HL-60/S4 treated with phorbol 12-myristate 13-acetate at 8.2 ng/mL for 4 days and 3 days (cell line): ENCODE results near the gene TIFAB.

ENCODE experiments used
- in situ Hi-C: fragments of 300-500 bp; cut with MboI; formaldehyde crosslinking; loops from 2 replicates; pipeline ENCODE4 v1.15.0; 2022; ENCODE audit warnings: low sequenced_read_pairs

TIFAB gene

DNA sequence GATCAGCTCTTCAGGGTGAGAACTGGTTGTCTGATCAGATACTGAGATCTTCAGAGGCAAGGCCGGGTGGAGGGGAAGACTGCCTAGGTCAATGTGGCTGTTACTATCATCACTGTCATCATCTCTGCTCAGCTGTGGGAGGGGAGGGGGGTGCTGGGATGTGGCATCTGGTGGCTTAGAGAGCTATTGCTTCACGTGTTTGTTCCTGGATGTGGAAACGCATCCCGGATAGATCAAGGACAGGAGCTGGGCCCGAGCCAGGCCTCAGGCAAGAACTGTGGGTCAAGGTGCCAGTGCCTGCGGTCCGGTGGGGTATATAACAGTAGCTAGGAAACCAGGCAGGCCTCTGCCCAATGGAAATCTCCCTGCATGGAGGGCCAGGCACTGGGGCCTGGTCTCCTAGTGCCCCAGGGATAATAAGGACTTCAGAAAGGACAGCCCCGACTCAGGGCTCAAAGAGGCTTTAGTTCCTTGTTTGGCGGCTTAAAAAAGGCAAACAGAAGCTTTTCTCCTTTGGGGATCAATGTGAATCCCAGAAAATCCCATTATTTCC lies 30.3 kb upstream of the TIFAB start:
- in situ Hi-C loops, result no loop called here

- in situ Hi-C loops, result no loop called here
Observed at GRCh38 chr5:135481909-135482311, 29.8 kb upstream of the TIFAB start.

- in situ Hi-C loops, result no loop called here
Observed at GRCh38 chr5:135481387-135481786, 29.2 kb upstream of the TIFAB start.

- in situ Hi-C loops, result no loop called here
Observed at GRCh38 chr5:135480511-135480910, 28.4 kb upstream of the TIFAB start.

DNA sequence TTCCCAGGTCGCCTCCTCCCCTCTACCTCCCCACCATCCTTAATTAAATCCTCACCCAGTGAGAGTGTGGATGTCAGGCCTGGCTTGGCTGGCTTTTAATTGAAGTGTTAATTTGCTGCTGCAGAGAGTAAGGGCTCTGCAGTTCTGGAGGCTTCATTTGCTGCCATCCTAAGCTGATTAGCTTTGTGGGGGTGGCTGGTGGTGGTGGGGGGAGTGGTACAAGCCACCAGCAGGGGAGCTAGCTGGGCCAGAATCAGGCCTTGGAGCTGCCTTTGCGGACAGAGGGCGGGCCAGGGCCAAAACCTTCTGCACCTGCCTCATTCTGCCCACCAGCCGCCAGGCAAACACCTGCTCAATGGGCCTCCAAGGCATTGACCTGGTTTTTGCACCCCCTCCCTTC lies 26.8 kb upstream of the TIFAB start:
- in situ Hi-C loops, result no loop called here

DNA sequence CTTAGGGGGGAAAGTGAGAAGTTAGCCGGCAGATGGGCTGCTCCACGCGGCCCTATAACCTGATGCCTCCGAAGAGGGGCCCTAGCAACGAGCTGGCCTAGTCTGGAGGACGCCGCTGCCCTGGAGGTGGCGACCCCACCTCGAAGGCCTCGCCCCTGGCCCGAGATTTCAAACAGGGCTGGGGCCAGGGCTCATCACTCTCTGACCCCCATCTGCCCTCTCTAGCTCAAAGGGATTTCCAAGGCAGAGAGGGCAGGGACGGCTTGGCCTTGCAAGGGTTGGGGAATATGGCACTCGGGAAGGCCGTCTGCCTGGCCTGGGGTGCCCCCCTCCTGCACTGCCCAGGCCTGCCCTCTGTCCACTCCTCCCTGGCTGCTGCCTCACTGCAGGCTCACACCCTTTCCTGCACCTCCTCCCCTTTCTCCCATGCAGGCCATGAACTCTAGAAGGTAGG lies 25.5 kb upstream of the TIFAB start:
- in situ Hi-C loops, result no loop called here

- in situ Hi-C loops, result no loop called here
Observed at GRCh38 chr5:135476615-135477581, 24.7 kb upstream of the TIFAB start.

DNA sequence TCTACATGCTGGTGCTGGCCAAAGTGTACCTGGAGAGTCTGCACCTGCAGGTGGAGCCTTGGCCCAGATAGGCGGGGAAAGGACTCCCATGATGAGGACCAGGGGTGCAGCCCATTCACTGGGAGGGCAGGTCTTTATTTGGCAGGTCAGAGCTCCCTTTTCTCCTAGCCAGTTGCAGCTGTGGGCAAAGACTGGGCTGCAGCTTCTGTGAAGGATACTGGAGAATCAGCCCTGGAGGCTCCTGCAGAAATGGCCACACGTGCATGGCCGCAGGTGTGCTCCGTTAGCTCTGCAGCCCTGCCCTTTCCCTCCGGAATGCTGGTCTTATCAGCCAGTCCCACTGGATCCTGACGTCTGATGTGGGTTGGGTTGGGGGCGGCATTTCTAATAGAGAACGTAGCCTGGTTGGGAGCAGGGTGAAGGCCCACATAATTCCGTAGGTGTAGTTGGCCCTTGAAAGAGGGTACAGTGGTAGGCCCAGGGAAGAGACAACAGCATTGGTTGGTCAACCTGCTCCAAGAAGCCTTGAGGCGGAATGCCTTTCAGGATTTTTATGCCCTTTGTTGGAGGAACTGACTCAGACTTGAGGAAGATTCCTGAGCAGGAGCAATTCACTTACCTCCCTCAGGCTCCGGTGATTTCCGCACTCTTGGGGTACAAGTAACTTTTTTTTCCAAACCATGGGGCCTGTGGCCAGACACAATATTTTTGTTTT lies 22.0 kb upstream of the TIFAB start:
- in situ Hi-C loops, result no loop called here

GRCh38 chr5:135472141-135472540 lies 20.0 kb upstream of the TIFAB start:
- in situ Hi-C loops, result no loop called here

- in situ Hi-C loops, result no loop called here
Observed at GRCh38 chr5:135471726-135472125, 19.6 kb upstream of the TIFAB start.

GRCh38 chr5:135469911-135470310 lies 17.8 kb upstream of the TIFAB start:
- in situ Hi-C loops, result loop anchor here (10.0 kb wide), 1 partner anchor 85 kb away; no protein-coding TSS in a partner anchor

DNA sequence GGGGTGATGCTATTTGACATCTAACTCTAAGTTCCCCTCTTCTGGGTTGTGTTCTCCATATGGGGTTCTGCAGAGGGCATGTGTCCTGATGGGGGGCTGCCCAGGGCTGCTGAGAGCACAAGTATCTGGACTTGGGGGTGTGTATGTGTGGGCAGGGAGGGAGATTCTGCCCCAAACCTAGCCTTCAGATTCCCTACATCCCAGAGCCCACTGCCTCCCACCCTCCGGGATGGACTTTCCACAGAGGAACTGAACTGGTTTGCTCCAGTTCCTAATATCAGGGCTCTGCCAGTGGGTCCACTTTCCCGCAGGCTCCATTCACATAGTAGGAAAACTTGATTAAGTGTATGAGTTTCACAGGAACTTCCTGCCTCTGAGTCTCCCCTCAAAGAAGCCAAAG lies 16.4 kb upstream of the TIFAB start:
- in situ Hi-C loops, result loop anchor here (10.0 kb wide), 1 partner anchor 86 kb away; no protein-coding TSS in a partner anchor

- in situ Hi-C loops, result loop anchor here (10.0 kb wide), 1 partner anchor 87 kb away; no protein-coding TSS in a partner anchor
Observed at GRCh38 chr5:135467871-135468485, 15.8 kb upstream of the TIFAB start.

- in situ Hi-C loops, result loop anchor here (10.0 kb wide), 1 partner anchor 88 kb away; no protein-coding TSS in a partner anchor
Observed at GRCh38 chr5:135467051-135467625, 15.0 kb upstream of the TIFAB start.

- in situ Hi-C loops, result loop anchor here (10.0 kb wide), 1 partner anchor 88 kb away; no protein-coding TSS in a partner anchor
Observed at GRCh38 chr5:135466178-135467050, 14.3 kb upstream of the TIFAB start.

DNA sequence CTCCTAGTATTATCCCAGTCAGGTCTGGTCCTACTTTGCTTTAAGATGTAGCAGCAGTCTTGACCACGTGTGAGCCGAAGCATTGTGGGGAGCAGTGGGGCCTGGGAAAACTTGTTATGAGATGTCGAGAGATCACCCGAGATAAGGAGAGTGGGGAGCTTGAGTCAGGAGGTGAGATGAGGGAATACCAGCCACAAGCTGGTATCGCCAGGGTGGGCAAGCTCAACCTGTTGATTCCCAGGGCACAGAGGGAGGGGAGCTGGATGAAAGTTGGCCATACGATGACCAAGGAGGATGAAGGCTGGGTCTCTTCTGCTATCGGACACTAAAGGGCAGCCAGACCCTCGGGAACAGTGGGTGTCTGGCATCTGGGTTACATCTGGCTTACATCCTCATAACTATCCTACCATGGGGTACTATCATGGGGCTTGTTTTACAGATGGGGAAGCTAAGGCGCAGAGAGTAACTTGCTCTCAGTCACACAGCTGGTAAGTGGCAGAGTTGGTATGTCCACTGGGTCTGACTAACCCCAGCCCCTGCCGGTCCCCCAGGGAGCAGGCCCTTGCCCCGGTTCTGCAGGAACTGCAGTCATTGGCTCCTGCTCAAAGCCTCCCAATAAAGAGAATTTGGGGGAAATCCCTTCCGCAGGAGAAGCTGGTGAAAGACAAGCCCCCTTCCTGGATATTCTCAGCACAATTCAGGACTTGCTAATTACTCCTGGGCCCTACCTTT lies 13.4 kb upstream of the TIFAB start:
- in situ Hi-C loops, result loop anchor here (10.0 kb wide), 1 partner anchor 89 kb away; no protein-coding TSS in a partner anchor

DNA sequence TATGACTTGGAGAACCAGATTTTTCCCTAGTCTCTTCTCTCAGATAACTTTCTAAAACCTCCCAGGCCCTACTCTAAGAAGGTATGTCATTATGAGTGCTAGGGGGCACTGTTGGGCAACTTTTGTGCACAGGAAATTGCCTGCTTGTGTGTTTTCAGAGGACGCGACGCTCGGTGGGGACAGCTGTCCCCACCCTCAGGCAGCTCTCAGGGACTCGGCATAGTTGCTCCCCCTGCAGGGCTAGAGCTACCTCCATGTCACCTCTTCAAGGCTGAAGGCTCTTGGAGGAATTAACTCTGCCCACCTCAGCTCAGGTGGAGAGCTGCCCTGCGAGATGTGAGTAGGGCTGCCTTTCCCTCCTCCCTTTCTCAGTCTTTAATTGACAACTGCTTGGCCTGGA lies 10.2 kb upstream of the TIFAB start:
- in situ Hi-C loops, result loop anchor here (10.0 kb wide), 1 partner anchor 92 kb away; no protein-coding TSS in a partner anchor

- in situ Hi-C loops, result loop anchor here (10.0 kb wide), 1 partner anchor 93 kb away; no protein-coding TSS in a partner anchor
Observed at GRCh38 chr5:135461481-135462151, 9.5 kb upstream of the TIFAB start.
